Umbilical cord (tissue), 2 donors: ENCODE results near the gene GABRQ. TPM values are rescaled to one million over a fixed set of nuclear protein-coding genes. Genes with fewer than 3 reads are reported as not detected.
A peak's percentile ranks its signal among the peaks of the same experiment; 100 is the strongest.

Experiments used
- DNase-seq: peaks from one replicate; pipeline ENCODE4 v3.0.0-alpha.2; 2015; ENCODE audit warnings: low spot score
- total RNA-seq: library from RNA; depleted of rRNA; stranded (reverse); fragments of >200 nt; gene quantifications from one replicate; pipeline ENCODE4 v1.2.3, GENCODE V29; 2014; ENCODE audit warnings: low replicate concordance; ENCODE audit not compliant: insufficient read depth

GABRQ gene
- 0.96 TPM for total RNA-seq

GRCh38 chrX:152637649-152638442, at the start of gene GABRQ:
TSS of gene GABRQ (plus strand) at chrX:152637895. CDS start at chrX:152638203, 308 bp downstream.
- peak; percentile 63 for DNase-seq

- DNase-seq = no peak
These were observed 49.5 kb upstream of the GABRQ start for GRCh38 chrX:152588206-152588605.

GRCh38 chrX:152600853-152601633, 36.7 kb upstream of the GABRQ start:
- DNase-seq = peak; percentile 10

- no peak for DNase-seq
These were observed 35.7 kb upstream of the GABRQ start for GRCh38 chrX:152601848-152602616.

- DNase-seq = no peak
These were observed 22.9 kb upstream of the GABRQ start for GRCh38 chrX:152614791-152615190.

- DNase-seq = no peak
These were observed 17.8 kb upstream of the GABRQ start for GRCh38 chrX:152619897-152620296.

GRCh38 chrX:152632445-152633097, 5.1 kb upstream of the GABRQ start:
- DNase-seq = peak; percentile 23

- DNase-seq = peak; percentile 41
These were observed 1.8 kb upstream of the GABRQ start for GRCh38 chrX:152635941-152636340.

- no peak for DNase-seq
These were observed 779 bp downstream of the GABRQ start for GRCh38 chrX:152638443-152638904.

GRCh38 chrX:152639426-152639825, 1.7 kb downstream of the GABRQ start:
- no peak for DNase-seq

GRCh38 chrX:152640034-152640818, 2.5 kb downstream of the GABRQ start:
- DNase-seq = peak; percentile 80

GRCh38 chrX:152641256-152641875, 3.7 kb downstream of the GABRQ start:
- no peak for DNase-seq

- DNase-seq = no peak
These were observed 4.3 kb downstream of the GABRQ start for GRCh38 chrX:152641996-152642395.

- peak; percentile 59 for DNase-seq
These were observed 5.4 kb downstream of the GABRQ start for GRCh38 chrX:152642931-152643564.

GRCh38 chrX:152646961-152647360, 9.3 kb downstream of the GABRQ start:
- no peak for DNase-seq

- DNase-seq = no peak
These were observed 10.3 kb downstream of the GABRQ start for GRCh38 chrX:152647978-152648377.

- no peak for DNase-seq
These were observed 14.4 kb downstream of the GABRQ start for GRCh38 chrX:152652060-152652459.

- DNase-seq = no peak
These were observed 14.8 kb downstream of the GABRQ start for GRCh38 chrX:152652467-152652866.

- DNase-seq = no peak
These were observed 18.4 kb downstream of the GABRQ start for GRCh38 chrX:152656087-152656486.

GRCh38 chrX:152656890-152657289, 19.2 kb downstream of the GABRQ start:
- no peak for DNase-seq
